Neural cell (in vitro differentiated cells): Measurements from ENCODE around the gene TCTN3. TPM values are rescaled to one million over a fixed set of nuclear protein-coding genes. Genes with fewer than 3 reads are reported as not detected.

ENCODE experiments used
- H2AFZ ChIP-seq: fragments of 200-600, 300-800 bp; sonication (generic), shearing (Covaris generic); 2 replicates; pipeline ENCODE4 v1.6.0; 2014; ENCODE audit warnings: low read depth, mild to moderate bottlenecking, antibody characterized with exemption, low read length, moderate library complexity
- H3F3A ChIP-seq: fragments of 200-600 bp; shearing (Covaris generic); 2 replicates; pipeline ENCODE4 v1.6.1; 2016; ENCODE audit warnings: mild to moderate bottlenecking, moderate library complexity, mixed read lengths, antibody characterized with exemption, low read length; ENCODE audit not compliant: insufficient read depth, poor library complexity, severe bottlenecking
- H3K27ac ChIP-seq: fragments of 200-600, 300-800 bp; sonication (generic), shearing (Covaris generic); 2 replicates; pipeline ENCODE4 v1.5.1; 2014; ENCODE audit warnings: mild to moderate bottlenecking, low read length, moderate library complexity
- H3K27me3 ChIP-seq: fragments of 300-800, 200-600 bp; sonication (generic), shearing (Covaris generic); 2 replicates; pipeline ENCODE4 v1.6.0; 2014; ENCODE audit warnings: mild to moderate bottlenecking, low read depth, low read length, moderate library complexity; ENCODE audit not compliant: insufficient read depth
- H3K36me3 ChIP-seq: fragments of 300-800, 200-600 bp; sonication (generic), shearing (Covaris generic); 2 replicates; pipeline ENCODE4 v1.5.1; 2014; ENCODE audit warnings: mild to moderate bottlenecking, antibody characterized with exemption, low read length, moderate library complexity; ENCODE audit not compliant: insufficient read depth
- H3K4me2 ChIP-seq: fragments of 300-800, 200-600 bp; sonication (generic), shearing (Covaris generic); 2 replicates; pipeline ENCODE4 v1.6.0; 2014; ENCODE audit warnings: mild to moderate bottlenecking, low read length
- H3K4me3 ChIP-seq: fragments of 300-800, 200-600 bp; sonication (generic), shearing (Covaris generic); 2 replicates; pipeline ENCODE4 v1.5.1; 2014; ENCODE audit warnings: mild to moderate bottlenecking, low read length, moderate library complexity
- H3K79me2 ChIP-seq: fragments of 200-600 bp; shearing (Covaris generic); replicated peaks from 2 replicates; pipeline ENCODE4 v1.6.0; 2014; ENCODE audit warnings: mild to moderate bottlenecking, low read length, moderate library complexity; ENCODE audit not compliant: insufficient read depth
- H3K9ac ChIP-seq: fragments of 300-800, 200-600 bp; sonication (generic), shearing (Covaris generic); 2 replicates; pipeline ENCODE4 v1.6.1; 2016; ENCODE audit warnings: mild to moderate bottlenecking, low read length, mixed read lengths
- H3K9me2 ChIP-seq: fragments of 200-600 bp; shearing (Covaris generic); 2 replicates; pipeline ENCODE4 v1.6.1; 2016; ENCODE audit warnings: mild to moderate bottlenecking, low read length, mixed read lengths; ENCODE audit not compliant: insufficient read depth
- H3K9me3 ChIP-seq: fragments of 200-600, 300-800 bp; sonication (generic), shearing (Covaris generic); 2 replicates; pipeline ENCODE4 v1.6.1; 2016; ENCODE audit warnings: mild to moderate bottlenecking, mixed run types, low read length, moderate library complexity, mixed read lengths
- H4K20me1 ChIP-seq: fragments of 200-600 bp; shearing (Covaris generic); 2 replicates; pipeline ENCODE4 v1.6.1; 2016; ENCODE audit warnings: mild to moderate bottlenecking, mixed run types; ENCODE audit not compliant: insufficient read depth
- EP300 ChIP-seq: fragments of 450-650 bp; conservative IDR thresholded peaks from 2 replicates; pipeline ENCODE4 v1.6.1; 2014; ENCODE audit warnings: antibody characterized with exemption, mild to moderate bottlenecking, moderate library complexity; ENCODE audit not compliant: poor library complexity, severe bottlenecking
- EZH2 ChIP-seq: fragments of 200-600, 300-800 bp; shearing (Covaris generic), sonication (generic); IDR thresholded peaks from 2 replicates; pipeline ENCODE4 v1.6.1; 2014; ENCODE audit warnings: antibody characterized with exemption, low read length, borderline replicate concordance, mild to moderate bottlenecking; ENCODE audit not compliant: insufficient read depth, poor library complexity, severe bottlenecking
- MXI1 ChIP-seq: fragments of 450-650 bp; conservative IDR thresholded peaks from 2 replicates; pipeline ENCODE4 v1.6.1; 2014; ENCODE audit warnings: antibody characterized with exemption, mild to moderate bottlenecking; ENCODE audit not compliant: poor library complexity, severe bottlenecking
- POLR2AphosphoS5 ChIP-seq: IDR thresholded peaks from 2 replicates; pipeline ENCODE4 v1.6.1; 2012
- RAD21 ChIP-seq: fragments of 450-650 bp; conservative IDR thresholded peaks from 2 replicates; pipeline ENCODE4 v1.6.1; 2014; ENCODE audit warnings: antibody characterized with exemption, mild to moderate bottlenecking, moderate library complexity
- SMC3 ChIP-seq: fragments of 450-650 bp; conservative IDR thresholded peaks from 2 replicates; pipeline ENCODE4 v1.6.1; 2014; ENCODE audit warnings: antibody characterized with exemption, mild to moderate bottlenecking, moderate library complexity; ENCODE audit not compliant: poor library complexity
- TAF1 ChIP-seq: IDR thresholded peaks from 2 replicates; pipeline ENCODE4 v1.6.1; 2012; ENCODE audit warnings: low read depth
- polyA plus RNA-seq: library from polyadenylated mRNA; depleted of rRNA; stranded (reverse); fragments of >200 nt; gene quantifications from 2 replicates; pipeline ENCODE4 v1.2.3, GENCODE V29; 2014
- TF ChIP-seq, protein P1 (sequence below): IDR thresholded peaks from 2 replicates; pipeline ENCODE4 v1.6.1; 2012; ENCODE audit warnings: borderline replicate concordance
- TF ChIP-seq, protein P2 (sequence below): fragments of 450-650 bp; IDR thresholded peaks from 2 replicates; pipeline ENCODE4 v1.5.1; 2014; ENCODE audit warnings: antibody characterized with exemption, mild to moderate bottlenecking, moderate library complexity; ENCODE audit not compliant: poor library complexity, severe bottlenecking

Gene TCTN3
- polyA plus RNA-seq, 1 donor from 2014 or later: 22.2 TPM

DNA sequence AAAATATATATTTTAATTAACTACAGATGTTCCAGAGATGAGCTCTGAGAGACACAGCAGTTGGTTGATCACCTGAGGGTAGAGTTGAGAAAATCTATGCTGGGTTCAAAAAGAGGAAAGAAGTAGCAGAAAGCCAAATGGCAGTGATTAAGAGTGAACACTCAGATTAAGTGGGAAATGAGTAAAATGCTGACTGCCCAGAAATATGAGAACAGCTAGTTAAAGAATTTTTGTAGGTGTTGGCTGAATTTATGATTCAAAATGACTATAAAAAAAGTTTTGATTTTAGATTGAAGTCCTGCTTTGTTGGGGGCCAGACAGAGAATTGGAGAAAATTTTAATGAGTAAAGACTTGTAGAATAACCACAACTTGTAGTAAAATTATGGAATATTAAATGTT, 9.8 kb downstream of the TCTN3 start:
- no peak for TF ChIP-seq RAD21
- TF ChIP-seq, protein P1, sequence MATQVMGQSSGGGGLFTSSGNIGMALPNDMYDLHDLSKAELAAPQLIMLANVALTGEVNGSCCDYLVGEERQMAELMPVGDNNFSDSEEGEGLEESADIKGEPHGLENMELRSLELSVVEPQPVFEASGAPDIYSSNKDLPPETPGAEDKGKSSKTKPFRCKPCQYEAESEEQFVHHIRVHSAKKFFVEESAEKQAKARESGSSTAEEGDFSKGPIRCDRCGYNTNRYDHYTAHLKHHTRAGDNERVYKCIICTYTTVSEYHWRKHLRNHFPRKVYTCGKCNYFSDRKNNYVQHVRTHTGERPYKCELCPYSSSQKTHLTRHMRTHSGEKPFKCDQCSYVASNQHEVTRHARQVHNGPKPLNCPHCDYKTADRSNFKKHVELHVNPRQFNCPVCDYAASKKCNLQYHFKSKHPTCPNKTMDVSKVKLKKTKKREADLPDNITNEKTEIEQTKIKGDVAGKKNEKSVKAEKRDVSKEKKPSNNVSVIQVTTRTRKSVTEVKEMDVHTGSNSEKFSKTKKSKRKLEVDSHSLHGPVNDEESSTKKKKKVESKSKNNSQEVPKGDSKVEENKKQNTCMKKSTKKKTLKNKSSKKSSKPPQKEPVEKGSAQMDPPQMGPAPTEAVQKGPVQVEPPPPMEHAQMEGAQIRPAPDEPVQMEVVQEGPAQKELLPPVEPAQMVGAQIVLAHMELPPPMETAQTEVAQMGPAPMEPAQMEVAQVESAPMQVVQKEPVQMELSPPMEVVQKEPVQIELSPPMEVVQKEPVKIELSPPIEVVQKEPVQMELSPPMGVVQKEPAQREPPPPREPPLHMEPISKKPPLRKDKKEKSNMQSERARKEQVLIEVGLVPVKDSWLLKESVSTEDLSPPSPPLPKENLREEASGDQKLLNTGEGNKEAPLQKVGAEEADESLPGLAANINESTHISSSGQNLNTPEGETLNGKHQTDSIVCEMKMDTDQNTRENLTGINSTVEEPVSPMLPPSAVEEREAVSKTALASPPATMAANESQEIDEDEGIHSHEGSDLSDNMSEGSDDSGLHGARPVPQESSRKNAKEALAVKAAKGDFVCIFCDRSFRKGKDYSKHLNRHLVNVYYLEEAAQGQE: no peak
- no peak for TF ChIP-seq EZH2
- TF ChIP-seq EP300: no peak
- no peak for TF ChIP-seq MXI1
- TF ChIP-seq SMC3: no peak
- H4K20me1 ChIP-seq: no peaks in the 10 kb centered on the region
- no peaks in the 10 kb centered on the region for H3K9me3 ChIP-seq
- no peak overlapping the region for H3K4me3 ChIP-seq
- no peaks in the 10 kb centered on the region for H3K9me2 ChIP-seq
- H2AFZ ChIP-seq: no peak overlapping the region
- H3K36me3 ChIP-seq: peaks cover 6% of the 10 kb centered on the region
- H3K4me2 ChIP-seq: no peak overlapping the region
- no peak overlapping the region for H3K27ac ChIP-seq
- H3F3A ChIP-seq: no peaks in the 10 kb centered on the region
- no peaks in the 10 kb centered on the region for H3K79me2 ChIP-seq
- no peak overlapping the region for H3K9ac ChIP-seq
- H3K27me3 ChIP-seq: no peaks in the 10 kb centered on the region

DNA sequence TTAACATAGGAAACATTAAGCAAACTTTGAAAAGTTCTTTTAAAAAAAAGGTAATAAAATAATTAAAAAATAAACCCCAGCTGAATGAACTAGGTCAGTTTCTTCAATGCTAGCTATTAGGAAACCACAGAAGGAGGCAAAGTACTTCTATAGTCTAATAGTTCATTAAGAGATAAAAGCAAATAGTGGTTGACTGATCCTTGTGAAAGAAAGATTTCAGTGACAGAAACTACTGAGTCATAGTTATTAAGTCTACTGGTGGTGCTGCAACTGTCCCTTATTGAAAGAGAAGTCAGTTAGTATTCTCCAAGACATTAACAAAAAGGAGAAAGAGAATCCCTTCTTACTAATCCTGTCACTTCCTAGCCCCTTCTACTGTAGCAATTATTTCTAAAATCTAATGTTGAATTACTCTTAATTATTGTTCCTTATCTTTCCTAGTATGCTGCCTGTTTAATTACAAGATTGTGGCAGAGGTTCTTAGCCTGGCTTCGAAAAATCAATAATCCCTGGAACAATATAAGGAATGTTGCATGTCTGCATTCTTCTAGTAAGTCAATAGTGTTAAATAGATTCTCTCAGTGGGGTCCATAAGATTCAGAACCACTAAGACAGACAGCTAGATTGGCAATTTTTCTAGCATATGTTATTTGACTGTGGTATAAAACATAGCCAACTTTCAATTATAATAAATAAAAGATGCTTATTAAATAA, 18.2 kb downstream of the TCTN3 start:
- Histone ChIP-seq H4K20me1 (no peaks in the 10 kb centered on the region), H3K9ac (no peak overlapping the region), H3K4me3 (no peak overlapping the region), H3K27me3 (no peaks in the 10 kb centered on the region), H3K9me2 (no peaks in the 10 kb centered on the region), H3F3A (no peaks in the 10 kb centered on the region), H3K27ac (no peak overlapping the region), H3K36me3 (peaks cover 8% of the 10 kb centered on the region), H2AFZ (no peak overlapping the region), H3K79me2 (no peaks in the 10 kb centered on the region), H3K4me2 (no peak overlapping the region), H3K9me3 (no peaks in the 10 kb centered on the region)
- TF ChIP-seq POLR2AphosphoS5: no peak
- TF ChIP-seq, protein P2, sequence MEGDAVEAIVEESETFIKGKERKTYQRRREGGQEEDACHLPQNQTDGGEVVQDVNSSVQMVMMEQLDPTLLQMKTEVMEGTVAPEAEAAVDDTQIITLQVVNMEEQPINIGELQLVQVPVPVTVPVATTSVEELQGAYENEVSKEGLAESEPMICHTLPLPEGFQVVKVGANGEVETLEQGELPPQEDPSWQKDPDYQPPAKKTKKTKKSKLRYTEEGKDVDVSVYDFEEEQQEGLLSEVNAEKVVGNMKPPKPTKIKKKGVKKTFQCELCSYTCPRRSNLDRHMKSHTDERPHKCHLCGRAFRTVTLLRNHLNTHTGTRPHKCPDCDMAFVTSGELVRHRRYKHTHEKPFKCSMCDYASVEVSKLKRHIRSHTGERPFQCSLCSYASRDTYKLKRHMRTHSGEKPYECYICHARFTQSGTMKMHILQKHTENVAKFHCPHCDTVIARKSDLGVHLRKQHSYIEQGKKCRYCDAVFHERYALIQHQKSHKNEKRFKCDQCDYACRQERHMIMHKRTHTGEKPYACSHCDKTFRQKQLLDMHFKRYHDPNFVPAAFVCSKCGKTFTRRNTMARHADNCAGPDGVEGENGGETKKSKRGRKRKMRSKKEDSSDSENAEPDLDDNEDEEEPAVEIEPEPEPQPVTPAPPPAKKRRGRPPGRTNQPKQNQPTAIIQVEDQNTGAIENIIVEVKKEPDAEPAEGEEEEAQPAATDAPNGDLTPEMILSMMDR: no peak
- TF ChIP-seq SMC3: no peak
- TF ChIP-seq TAF1: no peak
- no peak for TF ChIP-seq EZH2
- TF ChIP-seq RAD21: no peak
- no peak for TF ChIP-seq MXI1
- TF ChIP-seq EP300: no peak
- TF ChIP-seq, protein P1: no peak
